Caki2 (cell line): Measurements from ENCODE around the gene ERO1B. TPM values are rescaled to one million over a fixed set of nuclear protein-coding genes. Genes with fewer than 3 reads are reported as not detected.
A peak's percentile ranks its signal among the peaks of the same experiment; 100 is the strongest.
"Not testable (repeated sequence)": the region's sequence is repeated elsewhere in the genome, so short reads cannot be mapped to it uniquely, and the experiment has no call there.

Source experiments
- DNase-seq: peaks from one replicate; pipeline ENCODE4 v3.0.0-alpha.2; 2015; ENCODE audit warnings: low read depth
- in situ Hi-C: cut with HindIII; loops from 2 replicates; pipeline ENCODE4 v1.10.0; 2016; ENCODE audit warnings: low sequenced_read_pairs, low pct_unique_long_range_greater_than_20kb, mixed read lengths
- total RNA-seq: library from RNA; depleted of rRNA; stranded (reverse); fragments of >200 nt; shearing (Covaris generic); gene quantifications from 2 replicates; pipeline ENCODE4 v1.2.3, GENCODE V29; 2014; ENCODE audit warnings: low replicate concordance; rRNA removed

The ERO1B gene, protein sequence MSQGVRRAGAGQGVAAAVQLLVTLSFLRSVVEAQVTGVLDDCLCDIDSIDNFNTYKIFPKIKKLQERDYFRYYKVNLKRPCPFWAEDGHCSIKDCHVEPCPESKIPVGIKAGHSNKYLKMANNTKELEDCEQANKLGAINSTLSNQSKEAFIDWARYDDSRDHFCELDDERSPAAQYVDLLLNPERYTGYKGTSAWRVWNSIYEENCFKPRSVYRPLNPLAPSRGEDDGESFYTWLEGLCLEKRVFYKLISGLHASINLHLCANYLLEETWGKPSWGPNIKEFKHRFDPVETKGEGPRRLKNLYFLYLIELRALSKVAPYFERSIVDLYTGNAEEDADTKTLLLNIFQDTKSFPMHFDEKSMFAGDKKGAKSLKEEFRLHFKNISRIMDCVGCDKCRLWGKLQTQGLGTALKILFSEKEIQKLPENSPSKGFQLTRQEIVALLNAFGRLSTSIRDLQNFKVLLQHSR
- total RNA-seq = 4.1 and 7.6 TPM in 2 replicates

DNA sequence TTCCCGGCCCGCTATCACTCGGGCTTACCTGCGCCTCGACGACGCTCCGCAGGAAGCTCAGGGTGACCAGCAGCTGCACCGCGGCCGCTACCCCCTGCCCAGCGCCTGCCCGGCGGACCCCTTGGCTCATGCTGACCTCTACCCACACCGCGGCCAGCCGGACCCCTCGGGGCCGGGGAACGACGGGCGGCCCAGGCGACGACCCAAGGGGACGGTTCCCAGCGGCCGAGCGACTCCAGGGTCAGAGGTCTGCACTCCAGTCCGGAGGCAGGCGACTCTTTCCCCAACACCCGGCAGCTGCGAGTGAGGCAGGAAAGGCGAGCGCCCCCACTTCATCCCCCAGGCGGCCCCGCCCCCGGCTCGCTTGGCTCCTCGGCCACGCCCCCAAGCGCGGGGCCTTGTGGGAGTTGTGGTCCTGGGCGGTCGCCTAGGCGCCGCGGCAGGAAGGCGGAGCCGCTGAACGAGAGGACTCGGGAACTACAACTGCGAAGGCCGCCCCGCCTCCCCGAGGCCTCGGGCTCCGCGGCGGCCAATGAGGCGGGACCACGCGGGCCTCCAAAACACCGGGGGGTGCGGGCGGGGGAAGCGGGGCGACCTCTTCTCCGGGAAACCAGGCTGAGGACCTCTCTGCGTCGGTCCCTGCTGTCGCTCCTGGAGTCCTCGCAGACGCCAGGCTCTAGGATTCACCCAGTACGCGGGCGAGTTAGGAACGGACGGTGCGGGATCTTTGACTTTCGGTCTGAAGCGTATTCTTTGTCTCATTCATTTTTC, at the start of gene ERO1B:
TSS of gene ERO1B (minus strand) at position 305 of the 771 bp plus-strand sequence. CDS start at position 130, 175 bp downstream.
- in situ Hi-C loops = no loop called here
- DNase-seq = peak; percentile 81

DNA sequence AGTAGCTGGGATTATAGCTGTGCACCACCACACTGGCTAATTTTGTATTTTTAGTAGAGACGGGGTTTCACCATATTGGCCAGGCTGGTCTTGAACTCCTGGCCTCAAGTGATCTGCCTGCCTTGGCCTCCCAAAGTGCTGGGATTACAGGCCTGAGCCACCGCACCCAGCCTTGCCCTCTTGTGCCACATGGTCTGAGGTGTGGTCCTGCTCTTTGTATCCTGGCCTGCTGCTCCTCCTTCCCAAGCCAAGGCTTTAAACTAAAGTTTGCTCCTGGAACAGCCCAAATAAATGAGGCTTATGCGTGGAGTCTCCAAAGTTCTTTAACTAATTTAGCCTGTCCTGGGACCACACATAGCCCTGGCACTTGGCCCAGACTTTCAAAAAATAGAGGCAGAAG, 49.7 kb upstream of the ERO1B start:
- in situ Hi-C loops, DNase-seq: not testable (repeated sequence)

GRCh38 chr1:236326432-236326831, 44.7 kb upstream of the ERO1B start:
- in situ Hi-C loops = no loop called here
- no peak for DNase-seq

GRCh38 chr1:236325567-236325966, 43.8 kb upstream of the ERO1B start:
- DNase-seq = no peak
- in situ Hi-C loops = no loop called here

DNA sequence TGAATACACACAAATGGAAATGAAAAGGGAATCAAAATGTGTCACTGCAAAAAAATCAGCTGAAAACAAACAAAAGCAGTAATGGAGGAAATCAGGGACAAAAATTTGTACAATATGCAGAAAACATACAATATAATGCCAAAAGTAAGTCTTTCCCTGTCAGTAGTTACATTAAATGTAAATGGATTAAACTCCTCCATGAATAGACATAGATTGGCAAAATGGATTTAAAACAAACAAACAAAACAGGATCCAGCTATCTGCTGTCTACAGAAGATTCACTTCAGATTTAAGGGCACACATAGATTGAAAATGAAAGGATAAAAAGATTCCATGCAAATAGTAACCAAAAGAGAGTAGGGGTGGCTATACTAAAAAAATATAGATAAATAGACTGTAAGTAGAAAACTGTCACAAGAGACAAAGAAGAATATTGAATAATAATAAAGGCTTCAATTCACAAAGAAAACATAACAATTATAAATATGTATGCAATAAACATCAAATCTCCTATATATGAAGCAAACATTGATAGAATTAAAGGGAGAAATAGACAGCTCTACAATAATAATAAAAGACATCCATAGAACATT, 42.2 kb upstream of the ERO1B start:
- no peak for DNase-seq
- in situ Hi-C loops = no loop called here

DNA sequence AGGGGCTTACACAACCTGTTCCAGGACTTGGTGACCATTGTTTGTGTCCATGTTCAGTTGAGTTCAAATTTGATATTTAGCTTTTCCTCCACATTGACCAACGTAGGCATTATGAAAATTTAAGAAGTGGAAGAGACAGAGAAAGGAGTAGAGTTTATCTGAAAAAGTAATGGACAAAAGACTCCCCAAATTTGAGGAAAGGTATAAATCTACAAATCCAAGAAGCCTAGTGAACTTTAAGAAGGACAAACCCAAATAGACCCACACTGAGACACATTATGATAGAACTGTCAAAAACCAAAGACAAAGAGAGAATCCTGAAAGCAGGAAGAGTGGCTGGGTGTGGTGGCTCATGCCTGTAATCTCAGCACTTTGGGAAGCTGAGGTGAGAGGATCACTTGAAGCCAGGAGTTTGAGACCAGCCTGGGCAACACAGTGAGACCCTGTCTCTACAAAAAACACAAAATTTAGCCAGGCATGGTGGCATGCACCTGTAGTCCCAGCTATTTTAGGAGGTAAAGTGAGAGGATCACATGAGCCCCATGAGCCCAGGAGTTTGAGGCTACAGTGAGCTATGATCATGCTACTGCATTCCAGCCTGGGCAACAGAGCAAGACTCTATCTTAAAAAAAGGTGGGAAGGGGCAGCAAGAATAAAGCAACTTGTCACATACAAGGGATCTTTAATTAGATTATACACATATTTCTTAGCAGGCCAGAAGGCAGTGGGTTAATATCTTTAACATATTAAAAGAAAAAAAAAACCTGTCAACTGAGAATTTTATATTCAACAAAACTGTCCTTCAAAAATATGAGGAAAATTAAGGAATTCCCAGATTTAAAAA, 41.0 kb upstream of the ERO1B start:
- in situ Hi-C loops = no loop called here
- no peak for DNase-seq

GRCh38 chr1:236321101-236321500, 39.3 kb upstream of the ERO1B start:
- in situ Hi-C loops = no loop called here
- DNase-seq = no peak

GRCh38 chr1:236320671-236321070, 38.9 kb upstream of the ERO1B start:
- in situ Hi-C loops = no loop called here
- no peak for DNase-seq

DNA sequence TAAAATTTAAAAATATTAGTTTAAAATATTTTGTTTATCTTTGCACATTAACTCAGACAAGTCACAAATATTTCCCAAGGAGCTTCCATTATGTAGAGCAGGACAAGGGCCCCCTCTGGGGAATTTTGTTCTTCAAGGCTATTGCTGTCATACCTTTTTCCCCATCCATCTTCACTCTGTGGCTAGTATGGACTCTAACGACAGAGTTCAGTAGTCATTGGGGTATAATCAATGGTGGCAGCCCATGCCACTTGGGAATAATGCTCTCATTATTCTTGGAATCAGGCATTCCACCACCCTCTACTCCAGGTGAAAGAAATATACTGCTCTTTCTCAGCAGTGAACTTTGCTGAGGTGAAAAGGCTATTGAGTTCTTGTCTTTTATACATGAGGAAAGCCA, 38.5 kb upstream of the ERO1B start:
- in situ Hi-C loops = no loop called here
- no peak for DNase-seq

- in situ Hi-C loops = no loop called here
- DNase-seq = no peak
These were observed 34.7 kb upstream of the ERO1B start for GRCh38 chr1:236316437-236316836.

GRCh38 chr1:236315518-236315917, 33.8 kb upstream of the ERO1B start:
- DNase-seq = no peak
- in situ Hi-C loops = no loop called here

DNA sequence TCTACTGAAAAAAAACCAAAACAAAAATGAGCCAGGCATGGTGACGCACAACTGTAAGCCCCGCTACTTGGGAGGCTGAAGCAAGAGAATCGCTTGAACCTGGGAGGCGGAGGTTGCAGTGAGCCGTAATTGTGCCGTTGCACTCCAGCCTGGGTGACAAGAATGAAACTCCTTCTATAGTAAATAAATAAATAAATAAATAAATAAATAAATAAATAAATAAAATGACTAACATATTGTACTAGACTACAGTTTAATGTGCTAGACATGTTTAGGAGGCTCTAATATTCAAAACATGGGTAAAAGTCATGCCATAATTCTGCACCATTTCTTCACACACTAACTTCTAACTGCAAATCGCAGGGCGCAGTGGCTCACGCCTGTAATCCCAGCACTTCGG, 33.3 kb upstream of the ERO1B start:
- DNase-seq = no peak
- in situ Hi-C loops = no loop called here

DNA sequence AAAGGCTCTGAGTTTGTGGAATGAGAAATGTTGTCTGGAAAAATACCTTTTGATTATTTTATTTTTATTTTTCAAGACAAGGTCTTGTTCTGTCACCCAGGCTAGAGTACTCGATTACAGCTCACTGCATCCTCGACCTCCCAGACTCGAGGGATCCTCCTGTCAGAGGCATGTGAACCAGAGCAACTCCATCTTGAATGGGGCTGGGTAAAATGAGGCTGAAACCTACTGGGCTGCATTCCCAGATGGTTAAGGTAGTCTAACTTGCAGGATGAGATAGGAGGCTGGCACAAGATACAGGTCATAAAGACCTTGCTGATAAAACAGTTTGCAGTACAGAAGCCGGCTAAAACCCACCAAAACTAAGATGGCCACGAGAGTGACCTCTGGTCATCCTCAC, 32.3 kb upstream of the ERO1B start:
- DNase-seq, in situ Hi-C loops: not testable (repeated sequence)

DNA sequence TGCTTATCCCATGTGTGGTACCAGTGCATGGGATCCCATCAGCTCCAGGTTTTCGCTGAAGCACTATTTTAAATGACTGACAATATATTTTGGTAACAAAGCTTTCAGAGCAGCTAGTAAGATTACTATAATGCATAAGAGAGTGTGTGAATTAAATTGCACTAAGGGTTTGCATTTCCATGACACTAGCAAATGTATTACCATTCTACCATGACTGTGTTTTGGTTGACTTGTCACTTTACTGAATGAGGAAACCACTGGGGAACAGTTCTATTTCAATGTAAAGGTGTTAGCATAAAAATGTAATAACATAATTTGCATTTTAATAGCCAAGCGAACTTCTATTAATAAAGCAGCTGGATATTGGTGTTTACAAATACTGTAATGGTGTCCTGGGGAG, 31.7 kb upstream of the ERO1B start:
- DNase-seq = no peak
- in situ Hi-C loops = no loop called here

DNA sequence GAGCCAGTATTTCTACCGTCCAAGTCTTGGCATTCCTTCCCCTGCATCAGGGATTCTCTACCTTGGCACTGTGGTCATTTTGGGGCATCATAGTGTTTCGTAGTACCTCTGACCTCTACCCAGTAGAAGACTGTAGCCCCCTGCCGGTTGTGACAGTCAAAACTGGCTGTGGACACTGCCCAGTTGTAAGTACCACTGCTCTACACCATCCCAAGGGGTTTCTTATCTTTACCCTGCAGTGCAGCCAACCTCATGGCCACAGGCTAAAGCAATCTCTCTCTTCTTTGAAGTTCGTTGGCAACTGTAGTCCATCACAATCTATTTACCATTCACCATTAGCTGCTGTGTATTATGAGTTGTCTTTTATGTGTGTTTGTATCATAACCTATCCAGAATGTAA, 29.3 kb upstream of the ERO1B start:
- no peak for DNase-seq
- in situ Hi-C loops = no loop called here

DNA sequence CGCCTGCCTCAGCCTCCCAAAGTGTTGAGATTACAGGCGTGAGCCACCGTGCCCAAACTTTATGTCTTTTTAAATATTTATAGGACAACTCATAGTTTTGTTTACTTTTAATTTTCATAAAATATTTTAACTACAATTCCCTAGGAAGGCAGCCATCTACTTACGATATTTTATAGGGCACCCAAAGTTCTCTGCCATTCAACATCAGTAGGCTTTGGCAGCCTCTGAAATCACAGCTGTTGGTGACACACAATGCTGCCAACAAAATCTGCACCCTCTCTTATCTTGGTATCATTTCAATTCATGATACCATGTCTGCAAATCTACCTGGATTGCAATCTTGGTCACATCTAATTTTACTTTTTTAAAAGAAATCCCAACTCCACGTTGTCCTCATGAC, 27.1 kb upstream of the ERO1B start:
- DNase-seq = no peak
- in situ Hi-C loops = no loop called here

DNA sequence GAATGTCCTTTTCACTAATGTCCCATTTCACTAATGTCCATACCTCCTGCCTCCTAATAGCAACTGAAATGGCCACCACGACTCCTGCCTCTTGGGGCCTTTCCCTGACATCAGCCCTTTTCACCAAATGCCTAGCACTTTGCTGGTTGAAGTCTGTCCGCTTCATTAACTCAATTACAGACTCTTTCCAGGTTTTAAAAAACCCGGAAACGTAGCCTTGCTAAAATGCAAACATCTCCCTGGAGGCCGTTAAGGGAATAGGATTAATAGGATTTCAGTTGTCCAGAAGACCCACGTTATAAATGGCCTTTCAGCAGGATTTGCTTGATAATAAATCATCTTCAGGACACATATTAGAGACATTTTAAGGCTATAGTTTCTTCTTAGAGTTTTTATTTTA, 25.7 kb upstream of the ERO1B start:
- no peak for DNase-seq
- in situ Hi-C loops = no loop called here

- in situ Hi-C loops = no loop called here
These were observed 22.9 kb upstream of the ERO1B start for GRCh38 chr1:236304682-236305081.

More at GRCh38 chr1:236304682-236305081, 22.9 kb upstream of the ERO1B start:
- DNase-seq = no peak
